Fibroblast of pulmonary artery (primary cell): ENCODE results near the gene GTPBP4.

ENCODE experiments used
- DNase-seq: peaks from one replicate; pipeline ENCODE4 v3.0.0-alpha.2; 2010; ENCODE audit warnings: low read depth
- H3K4me3 ChIP-seq: replicated peaks from 2 replicates; pipeline ENCODE4 v1.5.1; 2011; ENCODE audit warnings: low read depth, mild to moderate bottlenecking, control low read depth, low read length, moderate library complexity
- TF ChIP-seq, protein P1 (sequence below): IDR thresholded peaks from 2 replicates; pipeline ENCODE4 v1.5.1; 2011; ENCODE audit warnings: mild to moderate bottlenecking, control low read depth, low read length, inconsistent platforms; ENCODE audit errors: missing control alignments

Gene GTPBP4

DNA sequence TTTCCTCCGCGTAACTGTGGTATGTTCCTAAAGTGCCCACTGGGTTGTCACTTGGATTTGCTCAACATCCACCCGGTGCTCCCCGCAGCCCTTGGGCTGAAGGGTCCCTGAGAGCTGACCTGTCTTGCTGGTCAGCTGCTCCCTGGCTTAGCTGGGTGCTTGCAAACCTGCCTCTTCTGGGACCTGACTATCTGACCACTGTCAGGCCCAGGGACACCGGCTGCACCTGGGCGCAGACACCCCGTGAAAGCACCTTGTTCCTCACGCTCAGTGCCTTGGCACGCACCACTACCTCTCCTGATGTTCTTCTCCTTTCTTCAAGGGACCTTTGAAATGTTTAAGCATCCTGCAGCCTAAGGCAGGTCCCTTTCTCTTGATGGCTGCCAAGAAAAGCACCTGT lies 30.1 kb upstream of the GTPBP4 start:
- H3K4me3 ChIP-seq, result no peak overlapping the region
- TF ChIP-seq, protein P1, sequence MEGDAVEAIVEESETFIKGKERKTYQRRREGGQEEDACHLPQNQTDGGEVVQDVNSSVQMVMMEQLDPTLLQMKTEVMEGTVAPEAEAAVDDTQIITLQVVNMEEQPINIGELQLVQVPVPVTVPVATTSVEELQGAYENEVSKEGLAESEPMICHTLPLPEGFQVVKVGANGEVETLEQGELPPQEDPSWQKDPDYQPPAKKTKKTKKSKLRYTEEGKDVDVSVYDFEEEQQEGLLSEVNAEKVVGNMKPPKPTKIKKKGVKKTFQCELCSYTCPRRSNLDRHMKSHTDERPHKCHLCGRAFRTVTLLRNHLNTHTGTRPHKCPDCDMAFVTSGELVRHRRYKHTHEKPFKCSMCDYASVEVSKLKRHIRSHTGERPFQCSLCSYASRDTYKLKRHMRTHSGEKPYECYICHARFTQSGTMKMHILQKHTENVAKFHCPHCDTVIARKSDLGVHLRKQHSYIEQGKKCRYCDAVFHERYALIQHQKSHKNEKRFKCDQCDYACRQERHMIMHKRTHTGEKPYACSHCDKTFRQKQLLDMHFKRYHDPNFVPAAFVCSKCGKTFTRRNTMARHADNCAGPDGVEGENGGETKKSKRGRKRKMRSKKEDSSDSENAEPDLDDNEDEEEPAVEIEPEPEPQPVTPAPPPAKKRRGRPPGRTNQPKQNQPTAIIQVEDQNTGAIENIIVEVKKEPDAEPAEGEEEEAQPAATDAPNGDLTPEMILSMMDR, result no peak
- no peak for DNase-seq

DNA sequence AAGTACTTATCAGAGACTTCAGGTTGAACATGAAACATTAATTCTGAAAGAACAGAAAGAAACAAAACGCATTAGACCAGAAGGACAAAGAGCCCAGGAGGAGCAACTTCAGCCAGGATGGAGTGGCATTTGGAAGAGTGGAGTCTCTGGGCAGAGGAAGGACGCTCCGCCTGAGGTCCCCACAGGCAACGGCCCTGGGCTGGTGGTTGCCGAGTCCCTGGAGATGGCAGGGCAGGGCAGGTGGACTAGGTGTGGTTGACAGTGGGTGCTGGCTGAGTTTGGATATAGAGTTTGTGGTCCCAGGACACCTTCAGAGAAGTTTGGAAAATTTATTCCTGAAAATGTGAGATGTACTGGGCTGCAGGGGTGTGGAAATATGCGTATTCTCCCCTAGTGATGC lies 29.4 kb upstream of the GTPBP4 start:
- TF ChIP-seq, protein P1, result no peak
- H3K4me3 ChIP-seq, result no peak overlapping the region
- no peak for DNase-seq

DNA sequence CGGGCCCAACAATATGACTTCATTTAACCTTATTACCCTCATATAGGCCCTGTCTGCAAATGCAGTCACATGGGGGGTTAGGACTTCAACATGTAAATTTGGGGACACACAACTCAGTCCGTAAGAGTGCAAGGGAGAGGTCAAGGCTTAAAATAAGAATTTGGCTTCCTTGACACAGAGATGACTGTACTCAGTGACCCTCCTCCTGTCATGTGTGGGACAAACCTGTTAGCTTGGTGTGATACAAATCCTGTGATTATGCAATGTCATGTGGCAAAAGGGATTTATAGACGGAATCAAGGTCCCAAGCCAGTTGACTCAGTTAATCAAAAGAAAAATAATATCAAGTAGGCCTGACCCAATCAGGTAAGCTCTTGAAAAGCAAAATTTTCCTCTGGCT lies 25.9 kb upstream of the GTPBP4 start:
- no peak overlapping the region for H3K4me3 ChIP-seq
- TF ChIP-seq, protein P1, result no peak
- DNase-seq, result no peak

DNA sequence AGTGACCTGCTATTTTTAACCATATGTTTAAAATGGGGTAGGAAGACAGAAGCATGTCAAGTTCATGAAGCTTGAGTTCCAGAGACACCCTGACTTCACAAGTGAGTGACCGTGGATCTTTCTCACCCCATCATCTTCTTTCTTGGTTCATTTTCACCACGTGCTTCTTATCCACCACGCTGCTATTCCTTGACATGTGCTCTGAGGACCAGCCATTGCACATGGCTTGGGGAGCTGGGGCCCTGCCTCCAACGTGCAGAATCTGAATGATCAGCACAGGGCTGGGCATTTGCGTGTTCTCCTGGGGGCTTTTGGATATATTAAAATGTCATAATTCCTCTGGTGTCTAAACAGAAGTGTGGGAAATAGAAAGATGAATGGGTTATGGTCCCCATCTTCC lies 25.0 kb upstream of the GTPBP4 start:
- H3K4me3 ChIP-seq, result no peak overlapping the region
- no peak for DNase-seq
- TF ChIP-seq, protein P1, result no peak

DNA sequence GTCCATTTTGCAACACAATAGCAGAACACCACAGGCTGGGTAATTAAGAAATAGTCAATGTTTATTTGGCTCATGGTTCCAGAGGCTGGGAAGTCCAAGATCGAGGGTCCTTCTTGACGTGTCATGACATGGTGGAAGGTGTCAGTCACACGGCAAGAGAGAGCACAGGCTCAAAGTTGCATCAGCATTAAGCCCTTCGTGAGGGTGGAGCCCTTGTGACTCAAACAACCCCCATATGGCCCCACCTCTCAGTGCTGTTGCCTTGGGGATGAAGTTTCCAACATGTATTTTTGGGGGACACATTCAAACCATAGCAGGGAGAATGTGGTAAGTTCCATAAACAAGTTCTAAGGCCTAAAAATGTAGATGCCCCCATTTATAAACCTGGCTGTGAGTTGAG lies 24.6 kb upstream of the GTPBP4 start:
- no peak for DNase-seq
- TF ChIP-seq, protein P1, result no peak
- no peak overlapping the region for H3K4me3 ChIP-seq

DNA sequence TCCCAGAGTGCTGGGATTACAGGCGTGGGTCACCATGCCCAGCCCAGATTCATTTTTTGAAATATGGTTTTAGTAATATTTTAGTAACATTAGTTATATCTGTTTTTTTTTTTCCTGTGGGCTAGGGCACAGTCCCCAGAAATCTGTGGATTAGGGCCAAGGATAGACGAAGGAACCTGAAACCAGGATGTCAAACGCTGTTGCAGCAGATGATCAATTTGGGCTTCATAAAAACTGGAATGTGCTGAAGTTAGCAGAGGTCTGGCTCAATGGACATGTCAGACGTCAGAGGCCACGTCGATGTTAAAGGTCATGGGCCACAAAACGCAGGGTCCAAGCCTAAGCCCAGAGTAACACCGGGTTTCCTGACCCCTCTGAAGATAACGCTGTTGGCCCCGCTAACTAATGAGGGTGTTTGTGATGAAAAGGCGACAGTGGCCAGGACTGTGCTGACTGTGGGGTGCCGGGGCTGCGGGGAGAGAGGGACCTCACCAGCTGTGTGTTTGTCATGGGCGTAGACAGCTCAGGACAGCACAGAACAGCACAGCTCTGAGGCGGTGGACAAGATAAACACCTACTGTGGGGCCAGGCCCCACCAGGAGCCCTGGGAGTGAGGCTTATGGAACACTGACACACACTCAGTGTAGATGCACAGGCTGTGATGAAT lies 23.8 kb upstream of the GTPBP4 start:
- DNase-seq, result no peak
- no peak overlapping the region for H3K4me3 ChIP-seq
- TF ChIP-seq, protein P1, result no peak

DNA sequence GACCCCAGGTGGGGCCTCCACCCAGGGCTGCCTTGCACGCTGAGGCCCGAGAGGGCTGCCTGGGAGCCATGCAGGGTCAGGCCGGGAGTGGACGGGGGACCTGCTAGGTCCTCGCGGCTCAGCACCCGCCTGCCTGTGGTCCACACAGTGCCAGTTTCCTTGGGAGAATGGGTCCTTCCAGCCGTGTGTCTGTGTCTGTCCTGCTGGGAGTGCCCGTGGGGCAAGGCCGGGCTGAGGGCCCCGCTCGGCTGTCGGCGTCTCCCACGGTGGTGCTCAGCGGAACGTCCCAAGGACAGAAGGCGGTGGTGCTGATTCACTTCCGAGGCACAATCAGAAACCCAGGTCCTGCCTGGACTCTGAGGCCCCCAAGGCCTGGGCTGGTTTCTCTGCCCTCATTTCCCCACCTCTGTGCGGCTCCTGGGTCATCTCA lies 23.2 kb upstream of the GTPBP4 start:
- TF ChIP-seq, protein P1, result no peak
- no peak overlapping the region for H3K4me3 ChIP-seq
- no peak for DNase-seq
